Brain microvascular endothelial cell (primary cell): ENCODE results near the gene CDH4.

Source experiments
- DNase-seq: peaks from one replicate; pipeline ENCODE4 v3.0.0-alpha.2; 2020
- H3K27ac ChIP-seq: fragments of 250-450 bp; sonication (Bioruptor Pico); 2 replicates; pipeline ENCODE4 v1.5.1; 2020; ENCODE audit warnings: mild to moderate bottlenecking, moderate library complexity
- H3K27me3 ChIP-seq: fragments of 250-450 bp; sonication (Bioruptor Pico); replicated peaks from 2 replicates; pipeline ENCODE4 v1.5.1; 2020; ENCODE audit warnings: mild to moderate bottlenecking
- H3K36me3 ChIP-seq: fragments of 250-450 bp; sonication (Bioruptor Pico); replicated peaks from 2 replicates; pipeline ENCODE4 v1.5.1; 2020; ENCODE audit warnings: mild to moderate bottlenecking
- H3K4me3 ChIP-seq: 2 replicates; pipeline ENCODE4 v1.5.1; 2011; ENCODE audit warnings: low read depth, mild to moderate bottlenecking, control low read depth, low read length, moderate library complexity
- CTCF ChIP-seq: IDR thresholded peaks from 2 replicates; pipeline ENCODE4 v1.5.1; 2011; ENCODE audit warnings: low read depth, mild to moderate bottlenecking, moderate library complexity, low read length, control low read depth, inconsistent platforms; ENCODE audit errors: missing control alignments
- in situ Hi-C: cut with HindIII; loops from 2 replicates; pipeline ENCODE4 v1.10.0; 2017; ENCODE audit warnings: low sequenced_read_pairs, low pct_ligation_motif_present

Gene CDH4

GRCh38 chr20:61818746-61819573 is 566.9 kb downstream of the CDH4 start:
- in situ Hi-C loops, result no loop called here
- TF ChIP-seq CTCF, result no peak
- H3K27ac ChIP-seq, result no peak overlapping the region
- no peaks in the 10 kb centered on the region for H3K36me3 ChIP-seq
- no peak for DNase-seq
- no peaks in the 10 kb centered on the region for H3K27me3 ChIP-seq
- H3K4me3 ChIP-seq, result no peak overlapping the region

DNA sequence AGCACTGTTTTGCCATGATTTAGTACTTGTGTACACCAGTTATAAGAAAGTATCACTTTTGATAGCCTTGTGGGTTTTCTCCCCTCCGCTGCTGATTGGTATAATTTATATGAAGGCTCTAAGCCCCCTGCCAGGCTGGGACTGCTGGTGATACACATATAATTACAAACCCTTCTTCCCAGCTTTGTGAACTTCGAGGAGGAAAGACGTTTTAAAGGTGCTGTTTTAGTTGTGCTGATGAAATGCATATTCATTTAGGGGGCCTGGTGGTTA is 567.4 kb downstream of the CDH4 start:
- Histone ChIP-seq H3K4me3 (no peak overlapping the region), H3K27me3 (no peaks in the 10 kb centered on the region), H3K36me3 (no peaks in the 10 kb centered on the region), H3K27ac (no peak overlapping the region)
- TF ChIP-seq CTCF, result no peak
- DNase-seq, result no peak
- in situ Hi-C loops, result no loop called here

- no peaks in the 10 kb centered on the region for H3K36me3 ChIP-seq
- no peak for TF ChIP-seq CTCF
- no peak for DNase-seq
- no peaks in the 10 kb centered on the region for H3K27me3 ChIP-seq
- in situ Hi-C loops, result no loop called here
- H3K27ac ChIP-seq, result no peak overlapping the region
- no peak overlapping the region for H3K4me3 ChIP-seq
These were observed 568.1 kb downstream of the CDH4 start for GRCh38 chr20:61819921-61820825.

DNA sequence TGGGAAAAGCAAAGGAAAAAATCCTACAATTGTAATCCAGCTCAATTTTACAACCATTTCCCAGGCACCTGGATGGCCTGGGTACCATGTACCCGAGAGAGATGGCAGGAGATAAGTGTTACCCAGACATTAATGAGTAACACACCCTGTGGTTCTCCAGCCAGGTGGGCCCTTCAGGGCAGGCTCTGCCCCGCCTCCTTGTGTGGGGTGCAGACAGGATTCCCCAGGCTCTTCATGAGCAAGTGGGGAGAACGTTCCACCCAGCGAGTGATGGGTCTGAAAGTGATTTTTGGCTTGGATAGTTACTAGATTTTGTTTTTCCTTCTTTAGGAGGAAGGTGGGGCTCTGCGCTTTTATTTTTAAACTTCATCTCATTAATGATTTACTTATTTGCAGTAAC is 569.7 kb downstream of the CDH4 start:
- Histone ChIP-seq H3K27ac (no peak overlapping the region), H3K27me3 (no peaks in the 10 kb centered on the region), H3K4me3 (no peak overlapping the region), H3K36me3 (no peaks in the 10 kb centered on the region)
- DNase-seq, result no peak
- in situ Hi-C loops, result no loop called here
- TF ChIP-seq CTCF, result no peak

DNA sequence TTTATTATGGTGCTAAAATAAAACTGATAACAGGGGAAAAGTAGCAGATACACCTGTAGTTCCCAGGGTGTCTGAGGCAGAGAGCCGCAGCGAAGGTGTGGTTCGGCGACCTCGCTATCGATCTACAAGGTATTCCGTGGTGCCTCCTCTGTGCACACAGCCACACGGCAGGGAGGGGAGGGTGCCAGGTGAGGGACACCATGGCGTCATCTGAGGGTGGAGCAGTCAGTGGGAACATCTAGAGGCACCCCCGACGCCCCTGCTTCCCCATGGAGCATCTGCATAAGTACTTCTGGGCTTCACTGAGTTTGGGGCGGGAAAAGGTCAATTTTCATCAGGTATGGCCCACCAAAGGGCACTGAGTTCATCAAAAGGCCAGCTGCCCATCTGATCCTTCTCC is 570.3 kb downstream of the CDH4 start:
- no peak for DNase-seq
- no peak overlapping the region for H3K4me3 ChIP-seq
- in situ Hi-C loops, result no loop called here
- no peak for TF ChIP-seq CTCF
- no peaks in the 10 kb centered on the region for H3K27me3 ChIP-seq
- H3K27ac ChIP-seq, result no peak overlapping the region
- no peaks in the 10 kb centered on the region for H3K36me3 ChIP-seq
